Measurements from ENCODE around the gene PRDX5.

DNA sequence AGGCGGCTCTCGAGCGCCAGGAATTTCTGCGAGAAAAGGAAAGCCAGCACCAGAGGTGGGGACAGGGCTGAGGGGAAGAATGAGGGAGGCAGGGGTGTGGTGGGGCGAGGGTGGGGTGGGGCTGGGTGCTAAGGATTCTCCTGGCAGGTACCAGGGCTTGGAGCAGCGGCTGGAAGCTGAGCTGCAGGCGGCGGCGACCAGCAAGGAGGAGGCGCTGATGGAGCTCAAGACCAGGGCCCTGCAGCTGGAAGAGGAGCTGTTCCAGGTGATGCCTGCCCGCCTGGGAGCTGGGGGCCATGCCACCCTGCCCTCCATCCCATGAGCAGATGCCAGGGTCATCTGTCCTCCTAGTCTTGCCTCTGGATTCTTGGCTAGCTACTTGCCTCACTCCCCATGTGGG is 31.5 kb downstream of the PRDX5 start:
- TF ChIP-seq, protein P1, sequence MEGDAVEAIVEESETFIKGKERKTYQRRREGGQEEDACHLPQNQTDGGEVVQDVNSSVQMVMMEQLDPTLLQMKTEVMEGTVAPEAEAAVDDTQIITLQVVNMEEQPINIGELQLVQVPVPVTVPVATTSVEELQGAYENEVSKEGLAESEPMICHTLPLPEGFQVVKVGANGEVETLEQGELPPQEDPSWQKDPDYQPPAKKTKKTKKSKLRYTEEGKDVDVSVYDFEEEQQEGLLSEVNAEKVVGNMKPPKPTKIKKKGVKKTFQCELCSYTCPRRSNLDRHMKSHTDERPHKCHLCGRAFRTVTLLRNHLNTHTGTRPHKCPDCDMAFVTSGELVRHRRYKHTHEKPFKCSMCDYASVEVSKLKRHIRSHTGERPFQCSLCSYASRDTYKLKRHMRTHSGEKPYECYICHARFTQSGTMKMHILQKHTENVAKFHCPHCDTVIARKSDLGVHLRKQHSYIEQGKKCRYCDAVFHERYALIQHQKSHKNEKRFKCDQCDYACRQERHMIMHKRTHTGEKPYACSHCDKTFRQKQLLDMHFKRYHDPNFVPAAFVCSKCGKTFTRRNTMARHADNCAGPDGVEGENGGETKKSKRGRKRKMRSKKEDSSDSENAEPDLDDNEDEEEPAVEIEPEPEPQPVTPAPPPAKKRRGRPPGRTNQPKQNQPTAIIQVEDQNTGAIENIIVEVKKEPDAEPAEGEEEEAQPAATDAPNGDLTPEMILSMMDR (IDR thresholded peaks at IDR 0.05): no peak
- TF ChIP-seq POLR2A (IDR thresholded peaks at IDR 0.05): no peak
